ENCODE results near the gene ATXN7L2. TPM values are rescaled to one million over a fixed set of nuclear protein-coding genes. Genes with fewer than 3 reads are reported as not detected.

Gene ATXN7L2
- total RNA-seq, 3 donors from 2014 or later = 2.4 to 4.1 (median 2.9) TPM

DNA sequence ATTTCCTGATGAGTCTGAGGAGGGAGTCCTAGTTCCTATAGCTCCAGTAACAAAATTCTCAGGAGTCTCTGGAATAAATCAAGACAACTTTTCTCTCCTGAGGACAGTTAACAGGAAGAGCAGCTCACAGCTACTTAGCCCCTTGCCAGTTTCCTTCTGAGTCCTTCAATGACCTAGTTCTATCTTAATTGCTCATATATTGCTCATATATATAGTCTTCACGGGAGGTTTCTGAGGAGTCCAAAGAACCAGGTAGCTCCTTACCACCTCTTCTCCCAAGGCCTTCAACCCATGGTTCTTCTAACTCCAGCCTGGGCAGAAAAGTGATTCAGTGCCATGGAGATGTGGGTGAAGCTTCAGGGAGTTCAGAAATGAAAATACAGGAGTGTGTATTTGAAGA lies 21.3 kb downstream of the ATXN7L2 start:
- TF ChIP-seq POLR2A (IDR thresholded peaks at IDR 0.05) = no peak
- TF ChIP-seq, protein P1, sequence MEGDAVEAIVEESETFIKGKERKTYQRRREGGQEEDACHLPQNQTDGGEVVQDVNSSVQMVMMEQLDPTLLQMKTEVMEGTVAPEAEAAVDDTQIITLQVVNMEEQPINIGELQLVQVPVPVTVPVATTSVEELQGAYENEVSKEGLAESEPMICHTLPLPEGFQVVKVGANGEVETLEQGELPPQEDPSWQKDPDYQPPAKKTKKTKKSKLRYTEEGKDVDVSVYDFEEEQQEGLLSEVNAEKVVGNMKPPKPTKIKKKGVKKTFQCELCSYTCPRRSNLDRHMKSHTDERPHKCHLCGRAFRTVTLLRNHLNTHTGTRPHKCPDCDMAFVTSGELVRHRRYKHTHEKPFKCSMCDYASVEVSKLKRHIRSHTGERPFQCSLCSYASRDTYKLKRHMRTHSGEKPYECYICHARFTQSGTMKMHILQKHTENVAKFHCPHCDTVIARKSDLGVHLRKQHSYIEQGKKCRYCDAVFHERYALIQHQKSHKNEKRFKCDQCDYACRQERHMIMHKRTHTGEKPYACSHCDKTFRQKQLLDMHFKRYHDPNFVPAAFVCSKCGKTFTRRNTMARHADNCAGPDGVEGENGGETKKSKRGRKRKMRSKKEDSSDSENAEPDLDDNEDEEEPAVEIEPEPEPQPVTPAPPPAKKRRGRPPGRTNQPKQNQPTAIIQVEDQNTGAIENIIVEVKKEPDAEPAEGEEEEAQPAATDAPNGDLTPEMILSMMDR (IDR thresholded peaks at IDR 0.05) = no peak
- TF ChIP-seq POLR2AphosphoS5 (IDR thresholded peaks at IDR 0.05) = no peak
- no peak for DNase-seq (ENCODE audit: low spot score in 2 of 2)
- Histone ChIP-seq H3K9me3 (no peaks in the 10 kb centered on the region), H3K4me3 (no peak overlapping the region), H3K4me1 (no peaks in the 10 kb centered on the region), H3K27me3 (no peaks in the 10 kb centered on the region), H3K36me3 (no peaks in the 10 kb centered on the region), H3K27ac (no peak overlapping the region)
- intact Hi-C loops (cut with DNase I; ENCODE audit: low total_unique reads) = no loop called here

DNA sequence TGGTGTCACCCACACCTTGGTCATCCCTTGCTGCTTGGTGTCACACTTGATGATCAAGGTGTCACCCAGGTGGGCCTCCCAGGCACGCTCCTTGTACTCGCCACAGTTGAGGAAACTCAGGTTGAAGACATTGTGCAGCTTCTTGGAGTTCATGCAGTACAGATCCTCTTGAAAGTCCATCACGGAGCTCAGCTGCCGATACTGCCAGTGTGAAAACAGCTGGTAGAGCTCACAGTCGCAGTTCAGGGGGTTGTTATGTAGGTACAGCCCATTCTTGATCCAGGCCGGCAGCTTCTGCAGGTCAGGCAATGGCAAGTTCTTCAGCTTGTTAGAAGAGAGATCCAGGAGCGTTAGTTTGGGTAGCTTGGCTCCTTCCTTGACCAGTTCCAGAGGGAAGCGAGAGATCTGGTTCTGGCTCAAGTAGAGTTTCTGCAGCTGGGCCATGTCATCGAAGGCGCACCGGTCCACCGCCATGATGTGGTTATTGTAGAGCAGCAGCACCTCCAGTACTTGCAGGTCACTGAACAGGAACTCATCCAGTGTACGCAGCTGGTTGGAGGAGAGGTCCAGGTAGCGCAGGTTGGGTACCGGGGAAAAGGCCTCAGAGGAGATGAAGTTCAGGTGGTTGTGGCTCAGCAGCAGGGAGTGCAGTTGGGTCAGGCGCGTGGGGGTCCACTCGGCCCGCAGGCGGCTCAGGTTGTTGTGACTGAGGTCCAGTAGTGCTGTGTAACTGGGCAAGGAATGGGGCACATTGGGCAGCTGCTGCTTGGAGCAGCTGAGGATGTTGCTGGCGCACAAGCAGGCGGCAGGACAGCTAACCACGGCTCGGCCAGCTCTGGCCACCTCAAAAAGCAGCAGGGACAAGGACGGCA lies 24.5 kb downstream of the ATXN7L2 start:
- Histone ChIP-seq H3K36me3 (no peaks in the 10 kb centered on the region), H3K27me3 (no peaks in the 10 kb centered on the region), H3K4me3 (peak overlapping the region in 2 of 3 donors; percentile 73 to 85), H3K27ac (peak overlapping the region in 1 of 2 donors; percentile 53), H3K9me3 (no peaks in the 10 kb centered on the region), H3K4me1 (no peaks in the 10 kb centered on the region)
- intact Hi-C loops (cut with DNase I; ENCODE audit: low total_unique reads) = loop anchor here (2.0 kb wide), 1 partner anchor 19 kb away; no protein-coding TSS in a partner anchor
- no peak for TF ChIP-seq POLR2AphosphoS5 (IDR thresholded peaks at IDR 0.05)
- TF ChIP-seq, protein P1 (IDR thresholded peaks at IDR 0.05) = no peak
- TF ChIP-seq POLR2A (IDR thresholded peaks at IDR 0.05) = no peak
- DNase-seq (ENCODE audit: low spot score in 2 of 2) = no peak

DNA sequence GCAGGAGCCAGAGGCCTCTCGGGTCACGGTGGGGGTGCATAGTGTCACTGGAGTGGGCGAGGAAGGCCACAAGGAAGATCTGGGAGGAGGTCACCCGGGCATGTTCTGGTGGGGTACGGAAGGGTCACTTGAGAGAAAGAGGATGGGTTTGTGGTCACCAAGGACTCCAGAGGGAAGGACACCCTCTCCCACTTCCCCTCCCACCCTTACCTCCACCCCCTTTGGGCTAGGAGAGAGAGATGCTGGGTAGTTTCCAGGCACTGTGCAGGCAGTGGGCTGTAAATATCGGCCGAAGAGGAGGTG lies 25.1 kb downstream of the ATXN7L2 start:
- H3K36me3 ChIP-seq = no peaks in the 10 kb centered on the region
- peak overlapping the region in 1 of 2 donors; percentile 53 for H3K27ac ChIP-seq

DNA sequence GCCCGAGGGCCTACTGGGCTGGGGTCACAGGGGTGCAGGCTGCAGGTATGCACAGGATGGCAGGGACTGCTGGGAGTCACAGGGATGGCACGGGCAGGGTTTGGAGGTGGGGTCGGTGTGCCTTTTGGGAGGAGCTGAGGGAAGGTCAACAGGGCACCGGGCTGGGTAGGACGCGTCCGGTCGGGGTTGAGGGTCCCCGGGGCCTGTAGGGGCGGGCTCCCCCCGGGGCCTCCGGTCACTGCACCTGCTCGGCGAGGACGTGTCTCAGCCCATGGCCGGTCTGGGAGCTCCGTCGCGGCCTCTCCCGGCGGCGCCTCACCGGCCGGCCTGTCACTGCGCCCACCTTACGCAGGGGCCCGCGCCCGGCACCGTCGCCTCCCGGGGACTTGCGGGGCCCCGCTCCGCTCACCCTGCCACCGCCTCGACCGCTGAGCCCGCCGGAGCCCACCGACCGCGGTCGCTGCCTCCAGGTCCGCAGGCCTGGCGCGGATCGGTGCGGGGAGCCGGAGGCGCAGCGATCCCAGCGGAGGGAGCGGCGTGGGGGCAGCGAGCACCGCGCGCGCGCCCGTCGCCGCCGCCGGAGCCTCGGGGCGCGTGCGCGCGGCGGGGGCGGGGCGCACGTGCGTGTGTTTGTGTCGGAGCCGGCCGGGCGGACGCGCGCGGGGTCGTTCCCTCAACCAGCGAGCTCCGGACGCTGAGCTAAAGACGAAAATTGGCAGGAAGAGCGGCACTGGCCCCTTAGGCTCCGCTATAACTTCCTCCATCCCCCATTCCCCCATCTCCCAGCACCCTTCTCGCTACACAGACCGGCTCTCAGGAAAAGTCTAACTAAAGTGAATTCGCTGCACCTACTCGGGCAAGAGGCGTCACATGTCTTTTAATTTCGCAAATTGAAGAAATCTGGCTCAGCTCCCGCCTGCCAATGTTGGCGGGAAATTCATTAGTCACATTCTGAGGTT lies 25.8 kb downstream of the ATXN7L2 start, which contains the start of gene AMIGO1:
TSS of gene AMIGO1 (minus strand) at position 552 of the 959 bp plus-strand sequence. CDS start 815 bp downstream, outside the sequence.
- H3K9me3 ChIP-seq = no peaks in the 10 kb centered on the region
- H3K36me3 ChIP-seq = no peaks in the 10 kb centered on the region
- peak within 1 kb of the TSS; percentile 29 to 53 for H3K27ac ChIP-seq
- TF ChIP-seq POLR2AphosphoS5 (IDR thresholded peaks at IDR 0.05) (no peak), POLR2A (IDR thresholded peaks at IDR 0.05) (no peak)
- TF ChIP-seq, protein P1 (IDR thresholded peaks at IDR 0.05) = no peak
- no peak for DNase-seq (ENCODE audit: low spot score in 2 of 2)
- peak within 1 kb of the TSS; percentile 57 to 85 (median 73) for H3K4me3 ChIP-seq
- intact Hi-C loops (cut with DNase I; ENCODE audit: low total_unique reads) = loop anchor here (2.0 kb wide), 1 partner anchor 17 kb away; no protein-coding TSS in a partner anchor
- no peaks in the 10 kb centered on the region for H3K4me1 ChIP-seq
- no peaks in the 10 kb centered on the region for H3K27me3 ChIP-seq

More for the DNA sequence above, 25.1 kb downstream of the ATXN7L2 start:
- peak overlapping the region; percentile 57 to 85 (median 73) for H3K4me3 ChIP-seq
- H3K9me3 ChIP-seq = no peaks in the 10 kb centered on the region
- TF ChIP-seq POLR2AphosphoS5 (IDR thresholded peaks at IDR 0.05) (no peak), POLR2A (IDR thresholded peaks at IDR 0.05) (no peak)
- TF ChIP-seq, protein P1 (IDR thresholded peaks at IDR 0.05) = no peak
- H3K4me1 ChIP-seq = no peaks in the 10 kb centered on the region
- no peaks in the 10 kb centered on the region for H3K27me3 ChIP-seq
- intact Hi-C loops (cut with DNase I; ENCODE audit: low total_unique reads) = loop anchor here (2.0 kb wide), 1 partner anchor 18 kb away; no protein-coding TSS in a partner anchor
- DNase-seq (ENCODE audit: low spot score in 2 of 2) = no peak
